ENCODE measurements around the gene REM2.
"Not testable (repeated sequence)": the region's sequence is repeated elsewhere in the genome, so short reads cannot be mapped to it uniquely, and the experiment has no call there.

Gene REM2

DNA sequence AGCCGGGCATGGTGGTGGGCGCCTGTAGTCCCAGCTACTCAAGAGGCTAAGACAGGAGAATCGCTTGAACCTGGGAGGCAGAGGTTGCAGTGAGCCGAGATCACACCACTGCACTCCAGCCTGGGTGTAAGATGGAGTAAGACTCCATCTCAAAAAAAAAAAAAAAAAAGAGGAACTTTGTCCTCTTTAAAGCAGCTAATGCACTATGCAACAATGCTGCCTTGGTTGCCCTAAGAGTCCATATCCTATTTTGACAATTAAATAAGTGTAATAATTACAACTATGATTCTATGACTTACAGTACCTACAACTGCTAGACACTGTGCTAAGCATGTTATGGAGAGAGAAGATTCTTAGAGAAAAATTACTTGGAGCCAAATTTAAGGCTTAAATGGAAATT lies 31.8 kb downstream of the REM2 start:
- H3K4me1 ChIP-seq (ENCODE audit: control insufficient read depth in 2 of 2, insufficient read depth in 1 of 2, low read depth in 1 of 2, low read length in 2 of 2); H3K4ac ChIP-seq (ENCODE audit: low read length); DNase-seq (ENCODE audit: low spot score); H2BK120ac ChIP-seq (ENCODE audit: low read depth, low read length); H2AK5ac ChIP-seq (ENCODE audit: low read depth, low read length); H2BK15ac ChIP-seq (ENCODE audit: low read length); H4K8ac ChIP-seq (ENCODE audit: low read depth, low read length); H4K91ac ChIP-seq (ENCODE audit: low read depth, low read length, poor library complexity); H3K9me3 ChIP-seq (replicated peaks in 1 of 2; ENCODE audit: control insufficient read depth in 2 of 2, insufficient read depth in 1 of 2, low read depth in 1 of 2, low read length in 2 of 2); H3K4me2 ChIP-seq (ENCODE audit: insufficient read depth, low read length, poor library complexity, severe bottlenecking); H3K9ac ChIP-seq (ENCODE audit: low read depth, low read length, poor library complexity); H3K79me1 ChIP-seq (ENCODE audit: low read depth, low read length); H3K23ac ChIP-seq (ENCODE audit: low read depth, low read length, poor library complexity); H2AFZ ChIP-seq (ENCODE audit: low read length); H3K4me3 ChIP-seq (ENCODE audit: low read length in 2 of 2); H3K14ac ChIP-seq (ENCODE audit: low read length); H3K27me3 ChIP-seq (ENCODE audit: control insufficient read depth in 3 of 3, insufficient read depth in 3 of 3, low read depth in 1 of 3, low read length in 3 of 3); H2BK5ac ChIP-seq (ENCODE audit: low read length); H3K27ac ChIP-seq (replicated peaks; ENCODE audit: low read length); H3K18ac ChIP-seq (ENCODE audit: low read length); H2BK12ac ChIP-seq (ENCODE audit: low read length): not testable (repeated sequence)
- H3K36me3 ChIP-seq (replicated peaks in 1 of 2; ENCODE audit: control insufficient read depth in 2 of 2, insufficient read depth in 2 of 2, low read length in 2 of 2), result peaks cover 0 to 67% of the 10 kb centered on the region in 2 donors
- WGBS, 2 donors (ENCODE audit: extremely low coverage in 2 of 2, insufficient read length in 2 of 2, insufficient replicate concordance in 1 of 2), result no CpG with 5 or more reads among the region's 4 CpGs

DNA sequence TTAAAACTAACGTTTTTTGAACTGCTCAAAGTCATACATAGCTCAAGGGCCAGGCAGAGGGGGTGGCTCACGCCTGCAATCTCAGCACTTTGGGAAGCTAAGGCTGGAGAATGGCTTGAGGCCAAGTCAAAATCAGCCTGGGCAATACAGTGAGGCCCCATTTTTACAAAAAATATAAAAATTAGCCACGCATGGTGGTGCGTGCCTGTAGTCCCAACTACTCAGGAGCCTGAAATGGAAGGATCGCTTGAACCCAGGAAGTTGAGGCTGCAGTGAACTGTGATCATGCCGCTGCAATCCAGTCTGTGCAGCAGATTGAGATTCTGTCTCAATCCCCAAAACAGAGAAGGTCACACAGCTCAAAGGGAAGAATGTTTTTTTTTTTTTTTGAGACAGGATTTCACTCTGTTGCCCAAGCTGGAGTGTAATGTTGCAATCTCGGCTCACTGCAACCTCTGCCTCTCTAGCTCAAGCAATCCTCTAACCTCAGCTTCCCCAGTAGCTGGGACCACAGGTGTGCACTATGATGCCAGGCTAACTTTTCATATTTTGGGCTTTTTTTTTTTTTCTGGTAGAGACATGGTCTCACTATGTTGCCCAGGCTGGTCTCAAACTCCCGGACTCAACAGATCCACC lies 33.0 kb downstream of the REM2 start:
- Histone ChIP-seq H3K4me2 (ENCODE audit: insufficient read depth, low read length, poor library complexity, severe bottlenecking) (no peak overlapping the region), H2AFZ (ENCODE audit: low read length) (no peak overlapping the region), H3K36me3 (replicated peaks in 1 of 2; ENCODE audit: control insufficient read depth in 2 of 2, insufficient read depth in 2 of 2, low read length in 2 of 2) (peaks cover 9 to 69% of the 10 kb centered on the region in 2 donors), H3K9me3 (replicated peaks in 1 of 2; ENCODE audit: control insufficient read depth in 2 of 2, insufficient read depth in 1 of 2, low read depth in 1 of 2, low read length in 2 of 2) (no peaks in the 10 kb centered on the region), H2AK5ac (ENCODE audit: low read depth, low read length) (no peak overlapping the region), H3K4me1 (ENCODE audit: control insufficient read depth in 2 of 2, insufficient read depth in 1 of 2, low read depth in 1 of 2, low read length in 2 of 2) (peaks cover 6% of the 10 kb centered on the region in 2 donors), H3K23ac (ENCODE audit: low read depth, low read length, poor library complexity) (no peak overlapping the region), H3K14ac (ENCODE audit: low read length) (no peak overlapping the region), H4K8ac (ENCODE audit: low read depth, low read length) (no peak overlapping the region), H2BK15ac (ENCODE audit: low read length) (no peak overlapping the region), H3K18ac (ENCODE audit: low read length) (no peak overlapping the region), H3K27ac (replicated peaks; ENCODE audit: low read length) (no peak overlapping the region), H3K4ac (ENCODE audit: low read length) (no peak overlapping the region), H3K9ac (ENCODE audit: low read depth, low read length, poor library complexity) (no peak overlapping the region), H4K91ac (ENCODE audit: low read depth, low read length, poor library complexity) (no peak overlapping the region), H2BK120ac (ENCODE audit: low read depth, low read length) (no peak overlapping the region), H3K27me3 (ENCODE audit: control insufficient read depth in 3 of 3, insufficient read depth in 3 of 3, low read depth in 1 of 3, low read length in 3 of 3) (no peaks in the 10 kb centered on the region), H3K4me3 (ENCODE audit: low read length in 2 of 2) (no peak overlapping the region), H2BK5ac (ENCODE audit: low read length) (no peak overlapping the region), H3K79me1 (ENCODE audit: low read depth, low read length) (peaks cover 3% of the 10 kb centered on the region), H2BK12ac (ENCODE audit: low read length) (no peak overlapping the region)
- WGBS, 2 donors (ENCODE audit: extremely low coverage in 2 of 2, insufficient read length in 2 of 2, insufficient replicate concordance in 1 of 2), result no CpG with 5 or more reads among the region's 8 CpGs
- DNase-seq (ENCODE audit: low spot score), result no peak

DNA sequence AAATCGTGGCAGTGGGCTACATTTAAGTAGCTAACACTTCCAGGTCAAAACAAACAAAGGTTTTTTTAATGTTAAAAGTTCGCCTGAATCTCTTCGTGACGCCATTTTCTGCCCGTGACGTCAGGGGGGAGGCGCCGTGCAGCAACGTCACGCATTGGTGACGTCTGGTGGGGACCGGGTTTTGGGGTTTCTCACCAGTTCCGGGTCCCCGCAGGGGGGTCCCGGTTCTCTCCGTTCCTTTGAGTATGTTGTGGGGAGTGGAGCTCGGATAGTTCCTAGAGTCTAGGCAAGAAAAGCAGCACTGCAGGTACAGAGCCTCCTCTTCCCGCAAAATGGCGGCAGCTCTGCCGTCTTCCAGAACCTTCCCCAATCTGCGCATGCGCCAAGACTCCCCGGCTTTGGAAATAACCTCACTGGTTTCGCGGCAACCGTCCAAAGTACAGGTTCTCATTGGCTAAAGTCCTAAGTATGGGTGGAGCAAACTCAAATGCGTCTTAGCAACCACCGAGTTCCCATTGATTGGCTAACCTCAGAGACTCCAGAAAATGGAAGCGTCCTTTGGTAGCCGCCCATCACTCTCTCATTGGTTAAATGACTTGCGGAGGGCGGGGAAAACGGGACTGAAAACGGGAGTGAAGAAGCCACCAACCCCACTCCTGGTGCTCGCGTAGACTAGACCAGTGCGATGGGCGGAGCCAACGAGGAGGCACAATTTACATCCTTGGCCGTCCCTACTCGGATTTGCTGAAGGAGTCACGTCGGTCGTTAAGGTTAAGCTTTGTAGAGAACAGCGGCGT lies 36.0 kb downstream of the REM2 start, which contains the start of gene RBM23:
Gene RBM23, minus strand, starts transcription at position 346 of the 797 bp plus-strand sequence.
- H2BK120ac ChIP-seq (ENCODE audit: low read depth, low read length), result no peak within 1 kb of the TSS
- WGBS, 2 donors (ENCODE audit: extremely low coverage in 2 of 2, insufficient read length in 2 of 2, insufficient replicate concordance in 1 of 2), result no CpG with 5 or more reads among the region's 46 CpGs
- DNase-seq (ENCODE audit: low spot score), result peak; percentile 100

DNA sequence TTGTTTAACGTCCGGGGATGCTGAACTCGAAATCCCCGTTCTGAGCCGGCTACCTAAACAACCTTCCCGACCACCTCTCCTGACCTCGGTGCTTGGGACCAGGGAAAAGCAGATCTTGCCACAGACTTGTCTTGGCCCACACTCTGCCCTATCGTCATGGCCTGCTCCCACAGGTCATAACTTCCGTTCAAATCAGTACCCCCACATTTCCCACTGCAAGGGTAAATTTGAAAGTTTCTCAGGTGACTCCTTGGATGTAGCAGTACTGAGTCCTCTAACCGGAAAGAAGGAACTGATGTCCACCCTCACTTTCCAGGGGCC lies 36.5 kb downstream of the REM2 start:
- H2BK5ac ChIP-seq (ENCODE audit: low read length), result no peak overlapping the region
- H2BK120ac ChIP-seq (ENCODE audit: low read depth, low read length), result no peak overlapping the region
- no peak overlapping the region for H4K91ac ChIP-seq (ENCODE audit: low read depth, low read length, poor library complexity)
- no peak overlapping the region for H3K23ac ChIP-seq (ENCODE audit: low read depth, low read length, poor library complexity)
- H3K27me3 ChIP-seq (ENCODE audit: control insufficient read depth in 3 of 3, insufficient read depth in 3 of 3, low read depth in 1 of 3, low read length in 3 of 3), result no peaks in the 10 kb centered on the region
- H4K8ac ChIP-seq (ENCODE audit: low read depth, low read length), result no peak overlapping the region
- peak overlapping the region; percentile 32 to 56 for H3K4me3 ChIP-seq (ENCODE audit: low read length in 2 of 2)
- peak overlapping the region; percentile 53 for H2AFZ ChIP-seq (ENCODE audit: low read length)
- DNase-seq (ENCODE audit: low spot score), result no peak
- H3K9me3 ChIP-seq (replicated peaks in 1 of 2; ENCODE audit: control insufficient read depth in 2 of 2, insufficient read depth in 1 of 2, low read depth in 1 of 2, low read length in 2 of 2), result no peaks in the 10 kb centered on the region
- peak overlapping the region; percentile 71 for H3K27ac ChIP-seq (replicated peaks; ENCODE audit: low read length)
- peak overlapping the region; percentile 71 for H3K9ac ChIP-seq (ENCODE audit: low read depth, low read length, poor library complexity)
- H3K14ac ChIP-seq (ENCODE audit: low read length), result no peak overlapping the region
- WGBS, 2 donors (ENCODE audit: extremely low coverage in 2 of 2, insufficient read length in 2 of 2, insufficient replicate concordance in 1 of 2), result no CpG with 5 or more reads among the region's 10 CpGs
- peaks cover 3% of the 10 kb centered on the region for H3K79me1 ChIP-seq (ENCODE audit: low read depth, low read length)
- no peak overlapping the region for H2AK5ac ChIP-seq (ENCODE audit: low read depth, low read length)
- H3K18ac ChIP-seq (ENCODE audit: low read length), result peak overlapping the region; percentile 9
- no peak overlapping the region for H2BK15ac ChIP-seq (ENCODE audit: low read length)
- H3K36me3 ChIP-seq (replicated peaks in 1 of 2; ENCODE audit: control insufficient read depth in 2 of 2, insufficient read depth in 2 of 2, low read length in 2 of 2), result peaks cover 35 to 76% of the 10 kb centered on the region in 2 donors
- peaks cover 6% of the 10 kb centered on the region in 2 donors for H3K4me1 ChIP-seq (ENCODE audit: control insufficient read depth in 2 of 2, insufficient read depth in 1 of 2, low read depth in 1 of 2, low read length in 2 of 2)
- H3K4ac ChIP-seq (ENCODE audit: low read length), result no peak overlapping the region
- peak overlapping the region; percentile 63 for H3K4me2 ChIP-seq (ENCODE audit: insufficient read depth, low read length, poor library complexity, severe bottlenecking)
- no peak overlapping the region for H2BK12ac ChIP-seq (ENCODE audit: low read length)

More for the DNA sequence above, 36.0 kb downstream of the REM2 start, which contains the start of gene RBM23:
- Histone ChIP-seq H3K9ac (ENCODE audit: low read depth, low read length, poor library complexity) (peak within 1 kb of the TSS; percentile 71), H2BK5ac (ENCODE audit: low read length) (no peak within 1 kb of the TSS), H4K91ac (ENCODE audit: low read depth, low read length, poor library complexity) (no peak within 1 kb of the TSS), H2AK5ac (ENCODE audit: low read depth, low read length) (no peak within 1 kb of the TSS), H3K23ac (ENCODE audit: low read depth, low read length, poor library complexity) (no peak within 1 kb of the TSS), H4K8ac (ENCODE audit: low read depth, low read length) (no peak within 1 kb of the TSS), H3K4me2 (ENCODE audit: insufficient read depth, low read length, poor library complexity, severe bottlenecking) (peak within 1 kb of the TSS; percentile 63), H2BK12ac (ENCODE audit: low read length) (no peak within 1 kb of the TSS), H2AFZ (ENCODE audit: low read length) (peak within 1 kb of the TSS; percentile 87), H3K27ac (replicated peaks; ENCODE audit: low read length) (peak within 1 kb of the TSS; percentile 92), H3K18ac (ENCODE audit: low read length) (peak within 1 kb of the TSS; percentile 79), H3K4me3 (ENCODE audit: low read length in 2 of 2) (peak within 1 kb of the TSS; percentile 58 to 83), H3K36me3 (replicated peaks in 1 of 2; ENCODE audit: control insufficient read depth in 2 of 2, insufficient read depth in 2 of 2, low read length in 2 of 2) (peaks cover 30 to 75% of the 10 kb centered on the region in 2 donors), H3K4me1 (ENCODE audit: control insufficient read depth in 2 of 2, insufficient read depth in 1 of 2, low read depth in 1 of 2, low read length in 2 of 2) (peaks cover 6% of the 10 kb centered on the region in 2 donors), H3K79me1 (ENCODE audit: low read depth, low read length) (peaks cover 3% of the 10 kb centered on the region), H3K14ac (ENCODE audit: low read length) (no peak within 1 kb of the TSS), H2BK15ac (ENCODE audit: low read length) (no peak within 1 kb of the TSS), H3K4ac (ENCODE audit: low read length) (no peak within 1 kb of the TSS), H3K9me3 (replicated peaks in 1 of 2; ENCODE audit: control insufficient read depth in 2 of 2, insufficient read depth in 1 of 2, low read depth in 1 of 2, low read length in 2 of 2) (no peaks in the 10 kb centered on the region), H3K27me3 (ENCODE audit: control insufficient read depth in 3 of 3, insufficient read depth in 3 of 3, low read depth in 1 of 3, low read length in 3 of 3) (no peaks in the 10 kb centered on the region)

All from neuronal stem cell (in vitro differentiated cells).